Progenitor cell of endocrine pancreas (in vitro differentiated cells): ENCODE measurements around the gene NRN1L. TPM values are rescaled to one million over a fixed set of nuclear protein-coding genes. Genes with fewer than 3 reads are reported as not detected.

Experiments
- DNase-seq: peaks from one replicate; pipeline ENCODE4 v3.0.0; 2021; ENCODE audit warnings: low spot score; ENCODE audit not compliant: unreplicated experiment
- H3K27ac Mint-ChIP-seq: 2 replicates; pipeline ENCODE4 v1.8.0; 2021; ENCODE audit warnings: mild to moderate bottlenecking, moderate library complexity, mixed read lengths
- H3K27me3 Mint-ChIP-seq: 2 replicates; pipeline ENCODE4 v1.8.0; 2021; ENCODE audit warnings: mixed read lengths
- H3K36me3 Mint-ChIP-seq: 2 replicates; pipeline ENCODE4 v1.8.0; 2022; ENCODE audit warnings: mixed read lengths; ENCODE audit not compliant: insufficient read depth
- H3K4me1 Mint-ChIP-seq: 2 replicates; pipeline ENCODE4 v1.8.0; 2021; ENCODE audit warnings: low read depth, mixed read lengths
- H3K4me3 Mint-ChIP-seq: 2 replicates; pipeline ENCODE4 v1.8.0; 2021; ENCODE audit warnings: low read depth, mild to moderate bottlenecking, moderate library complexity, mixed read lengths
- H3K9me3 Mint-ChIP-seq: 2 replicates; pipeline ENCODE4 v1.8.0; 2021; ENCODE audit warnings: low read depth, mixed read lengths
- total RNA-seq: library from RNA; stranded (reverse); gene quantifications from 2 replicates; pipeline ENCODE4 v1.2.1, GENCODE V29; 2021
- TF ChIP-seq, protein P1 (sequence below): fragments of 200-600 bp; sonication (generic); IDR thresholded peaks from one replicate; pipeline ENCODE4 v1.5.0; 2021; ENCODE audit warnings: antibody characterized with exemption, mild to moderate bottlenecking; ENCODE audit not compliant: unreplicated experiment

Gene NRN1L
- total RNA-seq, 1 donor from 2014 or later = not detected

DNA sequence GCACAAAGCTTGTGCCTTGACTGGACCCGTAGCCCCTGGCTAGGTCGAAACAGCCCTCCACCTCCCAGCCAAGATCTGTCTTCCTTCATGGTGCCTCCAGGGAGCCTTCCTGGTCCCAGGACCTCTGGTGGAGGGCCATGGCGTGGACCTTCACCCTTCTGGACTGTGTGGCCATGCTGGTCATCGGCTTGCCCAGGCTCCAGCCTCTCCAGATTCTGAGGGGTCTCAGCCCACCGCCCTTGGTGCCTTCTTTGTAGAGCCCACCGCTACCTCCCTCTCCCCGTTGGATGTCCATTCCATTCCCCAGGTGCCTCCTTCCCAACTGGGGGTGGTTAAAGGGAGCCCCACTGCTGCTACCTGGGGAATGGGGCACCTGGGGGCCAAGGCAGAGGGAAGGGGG is 43.5 kb downstream of the NRN1L start:
- peaks cover 3% of the 10 kb centered on the region for H3K36me3 Mint-ChIP-seq
- no peaks in the 10 kb centered on the region for H3K4me1 Mint-ChIP-seq
- no peaks in the 10 kb centered on the region for H3K27me3 Mint-ChIP-seq
- H3K9me3 Mint-ChIP-seq = no peaks in the 10 kb centered on the region
- no peak for DNase-seq
- no peak overlapping the region for H3K4me3 Mint-ChIP-seq
- TF ChIP-seq, protein P1, sequence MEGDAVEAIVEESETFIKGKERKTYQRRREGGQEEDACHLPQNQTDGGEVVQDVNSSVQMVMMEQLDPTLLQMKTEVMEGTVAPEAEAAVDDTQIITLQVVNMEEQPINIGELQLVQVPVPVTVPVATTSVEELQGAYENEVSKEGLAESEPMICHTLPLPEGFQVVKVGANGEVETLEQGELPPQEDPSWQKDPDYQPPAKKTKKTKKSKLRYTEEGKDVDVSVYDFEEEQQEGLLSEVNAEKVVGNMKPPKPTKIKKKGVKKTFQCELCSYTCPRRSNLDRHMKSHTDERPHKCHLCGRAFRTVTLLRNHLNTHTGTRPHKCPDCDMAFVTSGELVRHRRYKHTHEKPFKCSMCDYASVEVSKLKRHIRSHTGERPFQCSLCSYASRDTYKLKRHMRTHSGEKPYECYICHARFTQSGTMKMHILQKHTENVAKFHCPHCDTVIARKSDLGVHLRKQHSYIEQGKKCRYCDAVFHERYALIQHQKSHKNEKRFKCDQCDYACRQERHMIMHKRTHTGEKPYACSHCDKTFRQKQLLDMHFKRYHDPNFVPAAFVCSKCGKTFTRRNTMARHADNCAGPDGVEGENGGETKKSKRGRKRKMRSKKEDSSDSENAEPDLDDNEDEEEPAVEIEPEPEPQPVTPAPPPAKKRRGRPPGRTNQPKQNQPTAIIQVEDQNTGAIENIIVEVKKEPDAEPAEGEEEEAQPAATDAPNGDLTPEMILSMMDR = no peak
- H3K27ac Mint-ChIP-seq = no peak overlapping the region

DNA sequence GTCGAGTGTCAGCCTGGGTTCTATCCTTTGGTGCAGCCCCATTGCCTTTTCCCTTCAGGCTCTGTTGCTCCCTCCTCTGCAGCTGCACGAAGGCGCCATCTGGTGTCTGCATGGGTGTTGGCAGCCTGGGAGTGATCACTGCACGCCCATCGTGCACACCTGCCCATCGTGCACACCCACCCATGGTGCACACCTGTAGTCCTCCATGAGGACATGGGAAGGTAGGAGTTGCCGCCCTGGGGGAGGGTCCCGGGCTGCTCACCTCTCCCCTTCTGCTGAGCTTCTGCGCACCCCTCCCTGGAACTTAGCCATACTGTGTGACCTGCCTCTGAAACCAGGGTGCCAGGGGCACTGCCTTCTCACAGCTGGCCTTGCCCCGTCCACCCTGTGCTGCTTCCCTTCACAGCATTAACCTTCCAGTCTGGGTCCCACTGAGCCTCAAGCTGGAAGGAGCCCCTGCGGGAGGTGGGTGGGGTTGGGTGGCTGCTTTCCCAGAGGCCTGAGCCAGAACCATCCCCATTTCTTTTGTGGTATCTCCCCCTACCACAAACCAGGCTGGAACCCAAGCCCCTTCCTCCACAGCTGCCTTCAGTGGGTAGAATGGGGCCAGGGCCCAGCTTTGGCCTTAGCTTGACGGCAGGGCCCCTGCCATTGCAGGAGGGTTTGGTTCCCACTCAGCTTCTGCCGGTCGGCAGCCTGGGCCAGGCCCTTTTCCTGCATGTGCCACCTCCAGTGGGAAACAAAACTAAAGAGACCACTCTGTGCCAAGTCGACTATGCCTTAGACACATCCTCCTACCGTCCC is 44.1 kb downstream of the NRN1L start:
- Mint-ChIP-seq H3K4me3 (no peak overlapping the region), H3K4me1 (no peaks in the 10 kb centered on the region)

DNA sequence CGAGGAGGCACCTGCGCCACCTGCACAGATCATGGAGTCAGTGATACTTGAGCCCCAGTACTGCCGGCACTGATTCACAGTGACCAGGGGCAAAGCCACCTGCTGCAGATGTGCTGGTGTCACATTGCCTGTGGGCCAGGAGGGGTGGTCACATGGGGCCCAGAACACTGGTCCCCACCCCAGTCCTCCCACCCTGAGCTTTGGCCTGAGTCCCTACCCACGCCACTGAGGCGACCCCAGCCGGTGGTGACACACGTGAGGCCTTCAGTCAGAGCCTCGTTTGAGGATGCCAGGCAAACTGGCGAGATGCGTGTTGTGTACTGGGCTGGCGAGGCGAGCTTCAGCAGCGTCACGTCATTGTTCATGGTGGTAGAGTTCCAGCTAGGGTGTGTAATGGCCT is 45.5 kb downstream of the NRN1L start:
- TF ChIP-seq, protein P1 = no peak
- Mint-ChIP-seq H3K27me3 (peaks cover 3% of the 10 kb centered on the region), H3K4me1 (peaks cover 6% of the 10 kb centered on the region), H3K9me3 (no peaks in the 10 kb centered on the region), H3K4me3 (no peak overlapping the region), H3K36me3 (peaks cover 4% of the 10 kb centered on the region), H3K27ac (no peak overlapping the region)
- no peak for DNase-seq

More for the DNA sequence above, 44.1 kb downstream of the NRN1L start:
- no peaks in the 10 kb centered on the region for H3K9me3 Mint-ChIP-seq
- TF ChIP-seq, protein P1 = peak; percentile 79
- DNase-seq = peak; percentile 62
- H3K27ac Mint-ChIP-seq = no peak overlapping the region
- peaks cover 3% of the 10 kb centered on the region for H3K36me3 Mint-ChIP-seq
- H3K27me3 Mint-ChIP-seq = no peaks in the 10 kb centered on the region

DNA sequence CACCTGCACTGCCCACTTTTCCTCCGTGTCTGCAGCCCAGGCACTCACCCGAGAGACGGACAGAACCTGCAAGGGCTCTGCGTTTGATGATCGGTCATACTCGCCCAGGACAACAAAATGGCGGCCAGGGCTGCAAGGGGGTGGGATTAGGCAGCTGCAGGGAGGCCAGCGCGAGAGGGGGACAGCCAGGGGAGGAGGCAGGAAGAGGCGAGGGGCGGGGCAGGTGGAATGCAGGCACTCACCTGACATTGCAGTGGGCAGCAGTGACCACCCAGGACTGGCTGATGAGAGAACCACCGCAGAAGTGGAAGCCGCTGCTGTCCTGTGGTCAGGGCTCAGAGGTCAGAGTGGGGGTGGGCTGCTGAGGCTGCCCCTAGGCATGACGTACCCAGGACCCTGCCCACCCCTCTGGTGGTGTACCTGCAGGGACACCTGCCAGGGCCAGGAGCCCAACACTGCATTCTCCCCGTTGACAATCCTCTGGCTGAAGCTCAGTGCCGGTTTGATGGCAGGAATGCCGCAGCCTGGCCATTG is 46.1 kb downstream of the NRN1L start:
- Mint-ChIP-seq H3K4me3 (no peak overlapping the region), H3K4me1 (peaks cover 8% of the 10 kb centered on the region), H3K9me3 (no peaks in the 10 kb centered on the region), H3K36me3 (peaks cover 4% of the 10 kb centered on the region), H3K27ac (no peak overlapping the region), H3K27me3 (peaks cover 3% of the 10 kb centered on the region)
- TF ChIP-seq, protein P1 = no peak
- no peak for DNase-seq

DNA sequence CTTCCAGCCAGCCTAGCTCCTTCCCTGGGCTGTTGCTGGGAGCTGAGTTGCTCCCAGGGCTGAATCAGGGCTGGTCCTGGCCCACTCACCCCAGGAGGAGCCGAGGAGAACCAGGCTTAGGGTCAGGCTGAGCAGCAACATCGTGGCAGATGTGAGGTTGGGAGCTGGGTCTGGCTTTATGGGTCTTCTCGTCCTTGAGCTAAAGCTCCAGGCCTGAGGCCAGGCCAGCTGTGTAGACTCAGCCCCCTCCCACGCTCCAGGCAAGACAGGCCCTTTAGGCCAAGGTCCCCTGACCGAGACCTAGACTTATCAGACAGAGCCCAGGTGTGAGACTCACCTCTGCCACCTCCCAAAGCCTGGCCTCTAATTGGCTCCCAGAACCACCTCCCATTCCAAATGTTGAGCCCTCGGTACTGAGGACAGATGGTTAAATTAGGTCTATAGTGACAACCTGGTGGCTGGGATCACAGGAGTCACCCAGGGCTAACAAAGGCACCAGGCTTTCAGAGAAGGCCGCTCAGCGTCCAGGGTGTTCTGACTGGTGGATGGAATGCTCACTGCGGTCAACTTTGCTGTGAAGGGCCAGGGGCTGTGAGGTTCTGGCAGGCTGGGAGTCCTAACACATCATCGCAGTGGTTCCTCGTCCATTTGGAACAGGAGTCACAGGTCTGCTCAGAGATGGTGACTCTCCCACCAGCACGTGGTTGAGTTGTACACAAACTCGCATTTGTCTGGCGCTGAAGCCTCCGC is 47.2 kb downstream of the NRN1L start, which contains the start of gene CTRL:
TSS of gene CTRL (minus strand) at position 151 of the 750 bp plus-strand sequence. CDS start at position 141, 10 bp downstream.
- H3K36me3 Mint-ChIP-seq = peaks cover 4% of the 10 kb centered on the region
- TF ChIP-seq, protein P1 = peak; percentile 24
- H3K27me3 Mint-ChIP-seq = peaks cover 3% of the 10 kb centered on the region
- no peak within 1 kb of the TSS for H3K27ac Mint-ChIP-seq
- H3K4me1 Mint-ChIP-seq = peaks cover 10% of the 10 kb centered on the region
- no peaks in the 10 kb centered on the region for H3K9me3 Mint-ChIP-seq
- no peak within 1 kb of the TSS for H3K4me3 Mint-ChIP-seq
- no peak for DNase-seq
